NCI-H128 (cell line): ENCODE measurements around the gene SIPA1L3.
"Not testable (repeated sequence)": the region's sequence is repeated elsewhere in the genome, so short reads cannot be mapped to it uniquely, and the experiment has no call there.

Experiments used
- DNase-seq: peaks from one replicate; lab custom pipeline; 2025; ENCODE audit not compliant: unreplicated experiment; lab: John Stamatoyannopoulos, UW

Gene SIPA1L3

GRCh38 chr19:37906869-37907734, at the start of gene SIPA1L3:
TSS of gene SIPA1L3 (plus strand) at chr19:37907208. CDS start at chr19:38081566, 174,358 bp downstream.
- DNase-seq, result peak; percentile 92

GRCh38 chr19:37864501-37864900, 42.5 kb upstream of the SIPA1L3 start:
- DNase-seq, result no peak

- DNase-seq, result not testable (repeated sequence)
Observed at GRCh38 chr19:37865930-37866329, 41.1 kb upstream of the SIPA1L3 start.

- DNase-seq, result no peak
Observed at GRCh38 chr19:37867831-37868230, 39.2 kb upstream of the SIPA1L3 start.

GRCh38 chr19:37869766-37870340, 37.2 kb upstream of the SIPA1L3 start:
- DNase-seq, result no peak

GRCh38 chr19:37872383-37872782, 34.6 kb upstream of the SIPA1L3 start:
- no peak for DNase-seq

- DNase-seq, result no peak
Observed at GRCh38 chr19:37874784-37875183, 32.2 kb upstream of the SIPA1L3 start.

- DNase-seq, result no peak
Observed at GRCh38 chr19:37876032-37876431, 31.0 kb upstream of the SIPA1L3 start.

GRCh38 chr19:37877147-37877546, 29.9 kb upstream of the SIPA1L3 start:
- no peak for DNase-seq

GRCh38 chr19:37885392-37885791, 21.6 kb upstream of the SIPA1L3 start:
- no peak for DNase-seq

- no peak for DNase-seq
Observed at GRCh38 chr19:37886571-37886970, 20.4 kb upstream of the SIPA1L3 start.

- no peak for DNase-seq
Observed at GRCh38 chr19:37893845-37894575, 13.0 kb upstream of the SIPA1L3 start.

- no peak for DNase-seq
Observed at GRCh38 chr19:37896180-37896579, 10.8 kb upstream of the SIPA1L3 start.

- no peak for DNase-seq
Observed at GRCh38 chr19:37899453-37899852, 7.6 kb upstream of the SIPA1L3 start.

- DNase-seq, result no peak
Observed at GRCh38 chr19:37899966-37900365, 7.0 kb upstream of the SIPA1L3 start.

GRCh38 chr19:37902668-37903067, 4.3 kb upstream of the SIPA1L3 start:
- peak; percentile 66 for DNase-seq

- no peak for DNase-seq
Observed at GRCh38 chr19:37903096-37903495, 3.9 kb upstream of the SIPA1L3 start.

- peak; percentile 72 for DNase-seq
Observed at GRCh38 chr19:37905946-37906868, 801 bp upstream of the SIPA1L3 start, which contains the start of gene WDR87. TSS of gene WDR87 (minus strand) at chr19:37906594. CDS start at chr19:37898239, 8,355 bp downstream.

- DNase-seq, result no peak
Observed at GRCh38 chr19:37907735-37908455, 887 bp downstream of the SIPA1L3 start.

- DNase-seq, result no peak
Observed at GRCh38 chr19:37909661-37910199, 2.7 kb downstream of the SIPA1L3 start.
